ENCODE results near the gene TIMM21.

Gene TIMM21, protein sequence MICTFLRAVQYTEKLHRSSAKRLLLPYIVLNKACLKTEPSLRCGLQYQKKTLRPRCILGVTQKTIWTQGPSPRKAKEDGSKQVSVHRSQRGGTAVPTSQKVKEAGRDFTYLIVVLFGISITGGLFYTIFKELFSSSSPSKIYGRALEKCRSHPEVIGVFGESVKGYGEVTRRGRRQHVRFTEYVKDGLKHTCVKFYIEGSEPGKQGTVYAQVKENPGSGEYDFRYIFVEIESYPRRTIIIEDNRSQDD

DNA sequence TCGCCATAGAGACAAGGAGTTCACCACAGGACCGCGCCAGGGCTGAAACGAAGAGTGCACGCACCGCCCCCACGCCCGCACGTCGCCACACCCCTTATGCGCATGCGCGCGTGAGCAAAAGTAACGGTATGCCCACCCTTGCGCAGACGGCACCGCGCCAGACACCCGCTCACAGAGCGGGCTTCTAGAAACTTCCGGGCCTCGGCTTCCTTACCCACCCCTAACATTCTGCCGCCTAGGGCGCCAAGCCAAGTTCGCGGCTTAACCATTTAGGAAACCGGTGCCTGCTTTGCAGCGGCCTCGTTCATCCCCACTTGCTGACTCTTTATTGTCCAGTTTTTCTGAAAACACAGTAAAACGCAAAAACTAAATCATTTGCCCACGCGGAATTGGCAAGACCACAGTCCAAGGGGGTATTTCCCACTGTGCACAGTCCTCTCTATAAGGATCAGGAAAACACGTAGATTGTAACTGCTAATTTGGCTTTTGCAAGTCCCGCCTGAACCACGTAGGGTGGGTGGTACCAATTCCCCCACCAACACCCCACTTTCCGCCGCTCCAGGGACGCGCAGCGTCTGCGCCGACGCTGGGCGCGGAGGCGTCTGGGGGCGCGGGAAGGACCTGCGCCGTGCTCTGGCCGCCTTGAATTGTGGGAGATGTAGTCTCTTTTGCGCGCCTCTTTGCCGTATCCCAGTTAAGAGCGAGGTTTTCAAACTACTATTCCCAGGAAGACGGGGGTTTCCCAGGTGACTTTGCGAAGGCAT is at the start of gene TIMM21, which contains the start of gene FBXO15:
TSS of gene TIMM21 (plus strand) at position 745 of the 764 bp plus-strand sequence. CDS start 286 bp downstream, outside the sequence.
TSS of gene FBXO15 (minus strand) at position 56 of the 764 bp plus-strand sequence. CDS start at position 7, 49 bp downstream.
- peak; percentile 93 for DNase-seq

DNA sequence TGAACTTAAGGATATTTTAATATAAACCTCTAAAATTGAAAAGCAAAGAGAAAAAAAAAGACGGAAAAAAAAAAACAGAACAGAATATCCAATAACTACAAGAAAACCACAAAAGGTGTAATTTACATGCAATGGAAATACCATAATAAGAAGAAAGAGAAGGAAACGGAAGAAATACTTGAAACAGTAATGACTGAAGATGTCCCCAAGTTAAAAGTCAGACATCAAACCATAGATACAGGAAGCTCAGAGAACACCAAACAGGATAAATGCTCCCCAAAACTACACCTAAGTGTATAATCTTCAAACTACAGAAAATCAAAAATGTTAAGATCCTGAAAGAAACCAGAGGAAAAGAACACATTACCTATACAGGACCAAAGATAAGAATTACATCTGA is 39.9 kb upstream of the TIMM21 start:
- DNase-seq, result no peak

DNA sequence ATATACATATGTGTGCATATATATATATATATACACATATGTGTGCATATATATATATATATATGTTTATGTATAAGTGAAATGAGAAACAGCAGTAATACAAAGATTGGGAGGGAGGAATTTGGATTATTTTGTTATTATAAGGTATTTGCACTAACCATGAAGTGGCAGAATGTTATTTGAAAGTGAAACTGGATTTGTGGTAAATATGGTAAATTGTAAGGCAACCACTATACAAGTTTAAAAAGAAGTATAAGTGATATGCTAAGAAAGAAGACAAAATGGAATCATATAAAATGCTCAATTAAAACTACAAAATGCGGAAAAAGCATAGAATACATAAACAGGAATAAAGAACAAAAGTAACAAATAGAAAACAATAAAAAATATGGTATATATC is 38.2 kb upstream of the TIMM21 start:
- DNase-seq, result no peak

DNA sequence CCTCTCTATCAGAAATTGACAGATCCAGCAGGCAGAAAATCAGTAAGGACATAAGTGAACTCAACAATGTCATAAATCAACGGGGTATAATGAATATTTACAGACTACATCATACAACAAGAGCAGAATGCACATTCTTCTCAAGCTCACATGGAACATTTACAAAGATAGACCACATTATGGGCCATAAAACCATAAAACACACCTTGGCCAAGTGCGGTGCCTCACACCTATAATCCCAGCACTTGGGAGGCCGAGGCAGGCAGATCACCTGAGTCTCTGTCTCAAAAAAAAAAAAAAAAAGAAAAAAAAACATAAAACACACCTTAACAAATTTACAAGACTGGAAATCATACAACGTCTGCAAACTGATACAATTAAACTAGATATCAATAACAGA is 37.3 kb upstream of the TIMM21 start:
- no peak for DNase-seq

DNA sequence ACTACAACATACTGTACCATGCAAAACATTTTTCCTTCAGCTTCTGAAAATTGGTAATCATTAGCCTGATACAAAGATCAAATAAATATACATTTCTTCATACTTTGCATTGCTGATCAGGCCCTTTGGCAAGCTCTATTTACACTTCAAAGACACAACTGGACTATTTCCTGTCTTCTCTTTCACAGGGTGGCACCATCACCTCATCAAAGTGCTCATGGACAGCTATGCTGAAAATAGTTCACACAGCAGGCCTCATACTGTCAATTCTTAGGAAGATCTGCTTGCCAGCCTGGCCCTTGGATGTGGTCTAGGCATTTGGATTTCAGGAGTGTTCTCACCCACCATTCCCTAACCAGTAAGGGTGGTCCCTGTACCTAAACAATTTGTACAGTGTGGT is 34.6 kb upstream of the TIMM21 start:
- DNase-seq, result no peak

DNA sequence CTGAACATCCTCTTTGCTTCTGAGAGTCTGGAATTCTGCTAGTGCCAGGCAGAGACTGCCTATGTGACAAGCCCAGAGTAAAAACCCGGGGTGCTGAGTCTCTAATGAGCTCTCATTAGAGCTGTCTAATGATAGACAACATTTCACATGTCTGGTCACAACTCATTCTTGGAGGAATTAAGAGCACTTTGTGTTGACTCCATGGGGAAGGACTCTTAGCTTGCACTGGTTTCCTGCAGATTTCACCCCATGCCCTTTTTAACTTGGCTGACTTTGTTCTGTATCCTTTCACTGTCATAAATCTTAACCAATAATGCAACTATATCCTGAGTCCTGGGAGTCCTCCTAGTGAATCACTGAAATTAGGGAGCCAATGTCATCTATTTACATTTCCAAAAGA is 34.2 kb upstream of the TIMM21 start:
- DNase-seq, result no peak

DNA sequence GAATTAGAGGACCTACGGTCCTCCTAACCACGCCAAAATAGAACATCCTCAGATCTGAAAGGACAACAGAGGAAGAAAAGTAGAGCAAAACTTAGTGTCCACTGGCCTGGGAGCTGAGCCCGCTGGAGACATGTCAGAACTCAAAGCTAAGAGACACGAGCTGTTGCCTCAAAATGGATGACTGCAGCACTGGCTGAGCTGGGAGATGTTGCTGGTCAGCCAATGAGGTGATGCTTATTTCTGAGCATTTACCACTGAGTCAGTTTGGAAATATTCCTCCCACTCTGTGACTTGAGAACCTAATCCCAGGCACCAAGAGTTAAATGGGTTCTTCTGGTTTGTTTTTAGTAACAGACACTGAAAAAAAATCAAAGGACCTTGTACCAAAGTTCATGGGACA is 33.3 kb upstream of the TIMM21 start:
- no peak for DNase-seq

DNA sequence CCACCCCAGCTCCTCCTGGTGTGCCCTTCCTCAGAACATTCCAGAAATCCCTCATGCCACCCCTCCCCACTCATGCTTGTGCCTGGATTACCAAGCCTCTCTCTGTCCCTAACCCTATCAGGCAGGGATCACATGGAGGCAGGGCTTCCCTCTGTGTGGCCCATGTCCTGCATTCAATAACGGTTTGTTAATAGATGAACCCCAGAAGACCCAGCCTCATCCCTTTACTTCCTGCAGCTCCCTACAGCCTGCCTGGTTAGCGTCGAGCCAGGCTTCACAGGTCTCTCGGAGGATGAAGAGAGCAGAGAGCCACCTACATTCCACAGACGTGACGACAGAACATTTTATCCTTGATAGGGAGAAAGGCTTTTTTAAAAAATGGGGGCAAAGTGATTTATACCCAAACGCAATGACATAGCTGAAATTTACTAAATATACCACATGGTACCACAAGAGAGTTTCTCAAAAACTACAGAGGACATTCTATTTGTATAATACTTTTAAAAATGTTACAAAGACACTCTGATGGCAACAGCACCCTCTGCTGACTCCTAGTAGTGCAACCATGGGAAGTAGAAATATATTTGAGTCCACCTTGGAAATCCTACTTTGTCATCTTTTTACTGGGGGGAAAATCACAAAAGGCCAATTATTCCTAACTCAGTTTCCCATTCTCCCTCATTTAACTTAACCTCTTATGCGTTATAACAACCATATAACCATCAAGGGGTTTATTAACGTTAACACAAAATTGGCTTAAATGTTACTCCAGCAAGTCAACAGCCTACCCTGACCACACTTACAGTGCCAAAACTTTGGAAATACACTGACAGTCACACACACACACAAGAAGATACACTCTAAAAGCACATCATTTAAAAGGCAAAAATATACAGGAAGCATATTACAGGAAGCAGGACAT is 31.4 kb upstream of the TIMM21 start:
- DNase-seq, result no peak

DNA sequence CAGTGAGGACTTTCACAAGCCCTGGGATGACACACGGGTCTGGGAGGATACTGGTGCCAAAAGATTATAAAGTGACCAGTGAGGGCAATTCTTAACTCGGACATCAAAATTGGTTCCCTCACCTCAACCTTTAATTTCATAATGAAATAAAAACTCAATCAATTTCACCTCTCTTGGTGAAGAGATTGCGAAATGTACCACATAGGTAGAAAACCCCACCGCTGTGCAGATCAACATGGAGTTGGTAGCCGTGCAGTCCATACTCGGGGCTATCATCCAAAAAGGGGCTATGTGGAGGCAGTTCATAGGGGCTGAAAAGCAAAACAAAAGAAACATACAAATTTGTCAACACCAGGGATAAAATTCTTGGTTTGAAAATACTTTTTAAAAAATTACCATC is 25.1 kb upstream of the TIMM21 start:
- DNase-seq, result no peak

DNA sequence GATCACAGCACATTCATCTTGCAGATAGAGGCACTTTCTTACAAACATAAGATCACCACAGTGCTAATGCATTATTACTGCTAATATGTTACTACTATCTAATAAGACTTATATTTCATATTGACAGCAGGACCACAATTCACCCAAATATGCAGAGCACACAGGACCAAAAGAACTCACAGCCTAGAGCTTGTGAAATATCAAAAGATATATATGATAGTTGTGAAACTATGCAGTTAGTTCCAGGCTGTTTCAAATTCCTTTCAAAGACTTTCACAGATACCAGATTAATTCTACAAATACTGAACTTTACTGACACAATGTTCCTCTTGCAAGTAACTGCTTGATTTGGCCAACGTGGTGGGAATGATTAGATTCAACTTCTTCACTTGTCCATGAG is 23.7 kb upstream of the TIMM21 start:
- DNase-seq, result no peak

DNA sequence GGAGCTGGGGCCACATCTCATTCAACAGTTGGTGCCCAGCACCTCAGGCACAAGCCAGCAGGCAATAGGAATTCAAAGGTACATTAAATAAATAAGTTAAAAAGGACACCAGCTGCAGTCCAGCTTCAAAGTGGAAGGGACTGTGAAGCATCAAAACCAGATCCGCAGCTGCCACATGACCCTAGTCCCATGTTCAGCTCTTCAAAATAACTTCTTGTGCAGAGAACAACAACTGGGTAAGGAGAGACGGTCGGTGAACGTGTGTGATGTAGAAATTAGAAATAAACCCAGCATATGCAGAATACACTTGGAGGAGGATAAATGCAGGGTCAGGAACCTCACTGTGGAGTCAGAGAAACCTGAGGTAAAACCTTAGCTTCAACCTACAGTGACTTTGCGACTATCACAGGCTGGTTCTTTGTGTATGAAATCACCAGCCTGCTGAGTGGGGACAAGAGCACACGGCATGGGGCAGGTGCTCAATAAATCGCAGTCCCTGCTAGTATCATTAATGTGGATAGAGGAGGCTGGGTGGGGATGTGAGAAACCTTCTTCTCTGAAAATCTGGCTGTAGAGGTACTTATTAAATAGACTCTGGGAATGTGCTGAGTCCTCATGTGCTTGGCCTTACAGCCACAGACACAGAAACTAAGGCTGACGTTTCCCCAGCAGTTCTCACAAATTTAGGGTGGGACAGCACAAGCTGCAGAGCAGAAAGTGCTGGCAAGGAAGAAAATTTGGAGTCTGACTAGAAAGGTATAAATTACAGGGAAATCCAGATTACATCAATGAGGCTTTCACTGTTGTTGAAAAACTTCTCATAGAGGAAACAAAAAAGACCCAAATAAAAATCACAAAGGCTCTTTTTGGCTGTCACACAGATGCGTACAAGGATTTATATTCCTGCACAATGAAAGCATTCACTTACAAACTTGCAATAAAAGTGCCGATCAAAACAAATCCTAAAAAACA is 21.4 kb upstream of the TIMM21 start:
- no peak for DNase-seq

DNA sequence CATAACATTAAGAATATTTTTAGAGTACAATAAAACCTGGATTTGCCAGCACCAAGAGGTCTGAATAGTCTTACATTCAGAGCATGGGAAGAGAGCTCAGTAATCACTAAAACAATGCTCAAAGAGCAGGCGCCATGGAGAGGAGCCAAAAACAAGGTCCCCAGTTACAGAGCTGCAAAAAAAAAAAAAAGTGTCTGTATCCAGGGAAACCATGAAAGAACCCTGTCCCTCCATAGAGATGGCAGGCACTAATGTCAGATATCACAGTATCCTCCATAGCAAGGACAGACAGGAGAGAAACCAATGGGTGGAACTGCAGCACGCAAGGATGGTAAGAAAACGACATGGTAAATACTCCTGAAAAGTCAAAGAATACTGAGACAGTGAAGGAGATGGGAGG is 20.2 kb upstream of the TIMM21 start:
- no peak for DNase-seq

DNA sequence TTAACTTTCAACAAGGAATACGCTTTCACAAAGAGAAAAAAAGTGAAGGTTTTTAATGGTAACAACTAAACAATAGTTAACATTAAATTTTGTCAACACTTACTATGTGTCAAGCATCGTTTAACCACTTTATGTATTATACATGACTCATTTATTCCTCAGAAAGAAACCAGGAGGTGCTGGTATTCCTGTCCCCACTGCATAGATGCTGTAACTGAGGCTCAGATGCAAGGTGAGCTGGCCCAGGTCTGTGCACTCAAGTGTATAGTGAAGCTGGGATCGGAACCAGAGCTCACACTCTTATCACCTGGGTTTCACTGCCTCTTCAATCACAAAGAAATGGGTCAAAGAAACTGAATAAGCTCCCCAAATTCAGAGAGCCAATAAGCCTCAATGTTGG is 17.2 kb upstream of the TIMM21 start:
- no peak for DNase-seq

DNA sequence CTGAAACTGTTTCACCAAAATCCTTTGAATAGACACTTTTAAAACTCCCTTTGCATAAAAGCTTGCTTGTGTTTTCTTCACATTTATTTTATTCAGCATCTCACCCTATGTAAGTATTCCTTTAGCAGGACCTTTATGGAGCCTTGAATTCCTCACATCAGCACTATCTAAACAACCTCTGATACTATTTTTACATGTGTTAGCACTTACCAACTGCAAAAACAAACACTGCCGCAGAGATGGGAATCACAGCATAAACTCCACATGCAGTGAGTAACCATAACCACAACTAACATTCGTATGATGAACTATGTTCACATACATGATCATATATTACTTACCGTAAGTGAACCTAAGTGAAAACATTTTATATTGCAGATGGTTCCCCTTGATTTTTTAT is 16.1 kb upstream of the TIMM21 start:
- no peak for DNase-seq

DNA sequence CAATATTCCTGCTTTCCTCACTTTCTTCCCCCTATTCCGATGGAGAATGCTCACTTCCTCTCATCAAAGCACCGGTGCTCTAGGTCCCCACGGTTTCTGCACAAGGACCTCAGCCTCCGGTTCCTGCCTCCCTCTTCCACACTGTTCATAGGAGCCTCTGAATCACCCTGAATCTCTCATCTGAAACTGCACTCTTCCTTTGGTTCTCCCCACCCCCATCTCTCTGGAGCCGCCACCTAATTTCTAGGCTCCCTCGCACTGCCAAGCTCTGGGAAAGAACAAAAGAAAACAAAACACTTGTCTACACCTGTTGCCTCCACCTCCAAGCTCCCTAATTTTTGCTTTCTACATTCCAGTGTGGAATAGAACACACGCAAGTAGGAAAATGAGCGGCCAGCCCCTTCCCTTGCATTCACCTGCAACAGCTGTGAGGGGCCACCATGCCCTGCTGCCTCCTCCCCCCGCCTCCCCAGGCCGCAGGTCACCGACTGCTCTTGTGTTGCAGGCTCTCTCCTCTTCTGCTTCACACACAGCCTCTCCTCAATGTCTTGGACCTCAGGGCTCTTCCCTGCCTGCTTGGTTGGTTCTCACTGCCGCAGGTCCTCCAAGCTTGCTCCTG is 10.3 kb upstream of the TIMM21 start:
- DNase-seq, result no peak

DNA sequence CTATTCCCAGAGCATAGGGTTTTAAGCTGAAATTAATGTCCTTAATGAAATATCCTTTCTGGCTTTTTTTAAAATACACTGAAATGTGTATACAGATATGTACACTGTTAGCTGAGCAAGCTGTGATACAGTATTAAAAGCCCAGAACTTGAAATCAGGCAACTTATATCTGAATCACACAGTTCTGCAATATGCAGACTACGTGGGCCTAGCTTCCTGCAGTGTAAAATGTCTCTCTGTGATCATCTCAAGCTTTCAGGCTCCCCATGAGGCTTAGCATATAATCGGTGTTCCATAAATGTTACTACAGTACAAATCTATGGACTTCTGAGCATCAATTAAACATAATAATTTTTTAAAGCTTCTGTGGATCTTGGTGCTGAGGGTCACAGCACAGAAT is 8.9 kb upstream of the TIMM21 start:
- no peak for DNase-seq

DNA sequence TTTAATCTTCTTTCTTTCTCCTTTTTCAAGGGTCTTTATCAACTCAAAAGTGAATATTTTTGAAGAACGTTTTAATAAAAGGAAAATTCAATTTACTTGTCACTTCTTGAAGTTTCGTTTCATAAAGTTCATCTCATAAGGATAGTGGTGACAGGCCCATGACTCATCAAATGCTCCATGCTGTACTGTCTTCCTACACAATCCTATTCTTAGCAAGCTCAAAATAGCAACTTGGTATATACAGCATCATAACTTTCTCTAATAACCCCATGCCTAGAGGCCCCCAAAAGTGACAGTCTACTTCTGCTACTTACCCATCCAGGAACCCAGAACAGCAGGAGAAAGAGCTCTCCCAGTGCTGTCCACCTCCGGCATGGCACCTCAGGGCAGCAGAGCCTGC is 8.4 kb upstream of the TIMM21 start:
- DNase-seq, result no peak

DNA sequence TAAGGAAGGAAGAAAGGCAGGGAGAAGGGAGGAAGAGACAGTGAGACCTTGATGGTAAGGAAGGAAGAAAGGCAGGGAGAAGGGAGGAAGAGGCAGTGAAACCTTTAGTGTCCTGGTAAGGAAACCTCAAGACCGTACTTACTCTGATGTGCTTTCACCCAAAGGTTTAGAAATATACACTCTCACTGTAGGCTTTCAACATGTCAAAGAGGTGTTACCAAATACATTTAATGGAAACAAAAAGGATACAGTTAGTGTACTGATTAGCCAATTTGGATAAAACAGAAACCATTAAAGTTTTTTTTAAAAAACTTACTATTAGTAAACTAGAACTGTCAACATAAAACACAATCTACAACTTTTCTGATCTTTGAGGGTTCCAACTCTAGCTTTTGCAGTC is 7.7 kb upstream of the TIMM21 start:
- DNase-seq, result no peak

DNA sequence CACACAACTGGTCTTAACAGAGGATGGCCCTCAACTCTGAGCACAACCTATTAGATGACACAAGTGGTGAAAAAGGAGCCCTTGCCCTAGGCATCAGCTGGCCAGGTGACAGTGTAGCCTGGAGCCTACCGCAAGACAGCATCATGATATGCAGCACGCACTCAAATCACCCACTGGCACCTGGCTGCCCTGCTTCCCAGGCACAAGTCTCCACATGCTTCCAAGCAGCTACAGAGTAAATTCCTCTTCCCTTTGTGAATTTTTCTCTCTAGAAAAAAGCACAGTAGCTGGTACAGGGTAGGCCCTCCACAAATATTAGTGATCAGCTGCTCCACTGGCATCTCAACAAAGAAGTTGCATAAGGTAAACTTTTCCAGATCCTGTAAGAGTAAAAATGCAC is 6.7 kb upstream of the TIMM21 start:
- DNase-seq, result no peak

DNA sequence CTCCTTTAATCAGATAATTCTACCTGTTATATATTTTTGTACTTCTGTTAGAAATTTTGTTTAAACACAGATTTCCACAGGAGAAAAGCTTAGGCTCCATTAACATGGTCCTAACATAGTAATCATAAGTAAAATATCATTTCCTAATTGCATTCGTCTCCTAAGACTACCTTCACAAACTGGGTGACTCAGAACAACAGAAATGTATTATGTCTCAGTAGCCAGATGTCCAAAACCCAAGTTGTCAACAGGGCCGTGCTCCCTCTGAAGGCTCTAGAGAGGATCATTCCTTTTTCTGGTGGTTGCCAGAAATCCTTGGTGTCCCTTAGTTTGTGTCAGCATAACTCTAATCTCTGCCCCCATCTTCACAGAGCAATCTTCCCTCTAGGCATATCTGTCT is 6.1 kb upstream of the TIMM21 start:
- DNase-seq, result no peak

DNA sequence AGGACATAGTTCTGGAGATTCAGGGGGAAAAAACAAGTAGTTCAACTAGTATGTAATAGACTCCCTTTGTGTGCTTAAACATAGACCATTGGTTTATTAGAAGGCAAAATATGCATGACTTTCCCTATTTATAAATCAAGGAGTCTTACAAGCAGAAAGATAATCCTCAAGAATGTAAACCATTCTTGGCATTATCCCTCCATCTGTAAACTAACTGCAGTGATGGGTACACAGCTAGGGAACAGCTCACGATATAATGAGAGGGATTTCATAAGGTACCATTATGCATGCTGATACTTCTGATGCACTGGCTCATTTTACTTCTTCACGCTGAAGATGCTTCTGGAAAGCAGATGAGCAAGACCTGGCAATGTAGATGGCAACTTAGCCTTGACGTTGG is 1.6 kb upstream of the TIMM21 start:
- DNase-seq, result no peak

DNA sequence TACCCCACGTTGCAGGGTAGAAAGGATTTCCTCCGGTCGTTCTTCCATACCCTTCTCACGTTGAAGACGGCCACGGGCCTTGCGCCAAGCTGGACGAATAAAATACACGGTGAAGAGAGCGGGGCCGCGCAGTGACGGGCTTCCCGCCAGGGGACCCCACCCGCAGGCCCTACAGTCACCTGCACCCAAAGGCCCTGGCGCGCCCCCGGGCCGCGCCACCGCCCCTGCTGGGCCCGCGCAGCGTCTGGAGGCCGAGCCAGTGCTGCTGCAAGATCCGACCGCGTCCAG is 888 bp upstream of the TIMM21 start:
- no peak for DNase-seq
